ENCODE data around the gene GPRC5B. TPM values are rescaled to one million over a fixed set of nuclear protein-coding genes. Genes with fewer than 3 reads are reported as not detected.

GPRC5B gene
- total and polyA plus RNA-seq, 5 donors, result 56.4 to 86.8 (median 82.4) TPM

DNA sequence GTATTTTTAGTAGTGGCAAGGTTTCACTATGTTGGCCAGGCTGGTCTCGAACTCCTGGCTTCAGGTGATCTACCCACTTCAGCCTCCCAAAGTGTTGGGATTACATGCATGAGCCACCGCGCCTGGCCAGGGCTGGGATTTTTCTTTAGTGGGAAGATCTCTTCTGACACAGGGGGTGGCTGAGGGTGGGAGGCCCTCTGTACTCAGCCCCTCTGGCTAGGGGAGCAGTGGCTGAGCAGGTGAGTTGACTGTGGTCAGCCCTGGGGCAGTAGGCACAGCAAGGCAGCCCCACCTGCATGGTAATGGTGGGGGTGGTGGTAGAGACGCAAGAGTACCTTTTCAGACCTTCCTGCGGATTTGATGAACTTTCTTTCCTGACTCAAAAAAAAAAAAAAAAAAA, 12.3 kb upstream of the GPRC5B start:
- Histone ChIP-seq H3K4me3 (ENCODE audit: low read length) (no peak overlapping the region), H3K9me3 (ENCODE audit: control insufficient read depth, low read length) (no peaks in the 10 kb centered on the region), H3K4me1 (ENCODE audit: control insufficient read depth, insufficient read depth, low read length) (no peaks in the 10 kb centered on the region), H3K27me3 (ENCODE audit: control insufficient read depth, insufficient read depth) (no peaks in the 10 kb centered on the region), H3K27ac (ENCODE audit: low read length) (no peak overlapping the region)
- ATAC-seq, result no peak
- no peak for DNase-seq
- intact Hi-C loops (cut with DNase I), result no loop called here
- WGBS, result 90% methylated on average over 5 of the region's 5 CpGs

DNA sequence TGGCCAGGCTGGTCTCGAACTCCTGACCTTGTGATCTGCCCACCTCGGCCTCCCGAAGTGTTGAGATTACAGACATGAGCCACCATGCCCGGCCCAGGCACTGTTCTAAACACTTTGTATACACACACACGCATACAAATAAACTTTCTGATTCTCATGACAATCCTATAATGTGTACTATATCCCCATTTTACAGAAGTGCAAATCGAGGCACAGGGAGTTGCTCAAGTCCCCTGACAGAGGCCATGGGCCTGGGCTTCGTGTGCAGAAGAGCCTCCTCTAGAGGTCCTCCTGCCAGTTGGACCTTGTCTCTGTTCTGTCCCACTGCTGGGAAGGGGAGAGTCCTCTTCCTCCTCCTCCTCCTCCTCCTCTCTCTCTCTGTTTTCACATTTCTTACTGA, 9.9 kb upstream of the GPRC5B start:
- Histone ChIP-seq H3K4me1 (ENCODE audit: control insufficient read depth, insufficient read depth, low read length) (no peaks in the 10 kb centered on the region), H3K4me3 (ENCODE audit: low read length) (no peak overlapping the region), H3K27ac (ENCODE audit: low read length) (no peak overlapping the region), H3K9me3 (ENCODE audit: control insufficient read depth, low read length) (no peaks in the 10 kb centered on the region), H3K27me3 (ENCODE audit: control insufficient read depth, insufficient read depth) (no peaks in the 10 kb centered on the region)
- WGBS, result 84% methylated on average over 7 of the region's 7 CpGs
- no peak for DNase-seq
- no peak for ATAC-seq
- intact Hi-C loops (cut with DNase I), result no loop called here

DNA sequence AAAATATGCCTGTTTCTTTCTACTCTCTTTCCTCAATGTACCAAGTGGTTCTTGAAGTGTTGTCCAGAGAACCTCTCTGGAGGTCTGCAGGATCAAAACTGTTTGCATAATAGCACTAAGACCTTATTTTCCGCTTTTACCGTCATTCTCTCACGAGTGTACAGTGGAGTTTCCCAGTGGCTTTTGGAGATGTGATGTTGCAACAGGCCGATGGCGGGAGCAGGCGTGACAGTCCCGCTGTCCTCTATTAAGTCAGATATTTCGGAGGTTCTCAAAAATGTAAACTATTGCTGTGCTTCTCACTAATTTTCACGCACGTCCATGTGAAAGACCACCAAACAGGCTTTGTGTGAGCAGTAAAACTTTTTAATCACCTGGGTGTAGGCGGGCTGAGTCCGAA, 8.3 kb upstream of the GPRC5B start:
- 91% methylated on average over 12 of the region's 12 CpGs for WGBS

DNA sequence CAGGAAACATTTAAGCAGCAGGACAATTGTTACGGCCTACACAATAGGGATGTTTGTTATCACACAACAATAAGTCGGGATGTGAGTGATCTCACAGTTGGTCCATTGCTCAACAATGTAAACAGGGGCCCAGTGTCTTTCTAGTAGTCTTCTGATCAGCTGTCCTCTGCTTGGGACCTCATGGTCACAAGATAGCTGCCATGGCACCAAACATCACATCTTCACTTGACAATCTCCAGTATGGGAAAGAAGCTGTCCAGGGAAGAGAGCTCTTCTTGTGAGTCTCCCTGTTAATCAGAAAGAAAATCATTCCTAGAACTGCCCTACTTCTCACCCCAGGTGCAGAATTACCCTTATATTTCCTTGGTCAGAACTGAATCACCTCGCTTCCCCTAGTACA, 6.3 kb upstream of the GPRC5B start:
- Histone ChIP-seq H3K4me1 (ENCODE audit: control insufficient read depth, insufficient read depth, low read length) (no peaks in the 10 kb centered on the region), H3K27ac (ENCODE audit: low read length) (no peak overlapping the region), H3K27me3 (ENCODE audit: control insufficient read depth, insufficient read depth) (no peaks in the 10 kb centered on the region), H3K9me3 (ENCODE audit: control insufficient read depth, low read length) (no peaks in the 10 kb centered on the region), H3K4me3 (ENCODE audit: low read length) (no peak overlapping the region)
- ATAC-seq, result no peak
- WGBS, result 90% methylated on average over 3 of the region's 3 CpGs
- no peak for DNase-seq
- intact Hi-C loops (cut with DNase I), result no loop called here

More for the DNA sequence above, 8.3 kb upstream of the GPRC5B start:
- Histone ChIP-seq H3K9me3 (ENCODE audit: control insufficient read depth, low read length) (no peaks in the 10 kb centered on the region), H3K27ac (ENCODE audit: low read length) (no peak overlapping the region), H3K4me3 (ENCODE audit: low read length) (no peak overlapping the region), H3K4me1 (ENCODE audit: control insufficient read depth, insufficient read depth, low read length) (no peaks in the 10 kb centered on the region), H3K27me3 (ENCODE audit: control insufficient read depth, insufficient read depth) (no peaks in the 10 kb centered on the region)
- DNase-seq (no peak), ATAC-seq (no peak)
- intact Hi-C loops (cut with DNase I), result no loop called here

DNA sequence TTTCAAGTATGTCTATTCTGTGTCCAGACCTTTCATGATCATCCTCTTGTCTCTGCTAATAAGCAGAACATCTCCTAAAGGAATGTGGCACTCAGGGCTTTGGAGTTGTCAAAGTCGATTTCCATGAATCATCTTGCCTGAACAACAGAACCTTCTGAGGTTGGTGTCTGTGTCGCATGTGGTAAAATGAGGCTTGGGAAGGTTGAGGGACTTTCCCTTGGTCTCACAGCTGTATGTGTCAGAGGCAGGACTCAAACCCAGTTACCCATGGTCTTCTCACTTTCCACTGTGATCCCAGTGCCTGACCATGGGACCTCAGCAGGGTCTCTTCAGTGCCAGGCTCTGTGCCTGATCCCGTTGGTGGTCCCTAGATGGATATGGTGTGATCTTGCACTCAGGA, 4.2 kb upstream of the GPRC5B start:
- DNase-seq (no peak), ATAC-seq (no peak)
- Histone ChIP-seq H3K27me3 (ENCODE audit: control insufficient read depth, insufficient read depth) (no peaks in the 10 kb centered on the region), H3K4me1 (ENCODE audit: control insufficient read depth, insufficient read depth, low read length) (no peaks in the 10 kb centered on the region), H3K9me3 (ENCODE audit: control insufficient read depth, low read length) (no peaks in the 10 kb centered on the region), H3K4me3 (ENCODE audit: low read length) (no peak overlapping the region), H3K27ac (ENCODE audit: low read length) (no peak overlapping the region)
- intact Hi-C loops (cut with DNase I), result loop anchor here in 2 of 4 donors (5.0 kb wide), 3 partner anchors 172 to 332 kb away; partner anchors contain the start of genes VPS35L (in 2 of the 2), IQCK (in 1 of the 2) and KNOP1 (in 1 of the 2)
- WGBS, result 72% methylated on average over 3 of the region's 3 CpGs

DNA sequence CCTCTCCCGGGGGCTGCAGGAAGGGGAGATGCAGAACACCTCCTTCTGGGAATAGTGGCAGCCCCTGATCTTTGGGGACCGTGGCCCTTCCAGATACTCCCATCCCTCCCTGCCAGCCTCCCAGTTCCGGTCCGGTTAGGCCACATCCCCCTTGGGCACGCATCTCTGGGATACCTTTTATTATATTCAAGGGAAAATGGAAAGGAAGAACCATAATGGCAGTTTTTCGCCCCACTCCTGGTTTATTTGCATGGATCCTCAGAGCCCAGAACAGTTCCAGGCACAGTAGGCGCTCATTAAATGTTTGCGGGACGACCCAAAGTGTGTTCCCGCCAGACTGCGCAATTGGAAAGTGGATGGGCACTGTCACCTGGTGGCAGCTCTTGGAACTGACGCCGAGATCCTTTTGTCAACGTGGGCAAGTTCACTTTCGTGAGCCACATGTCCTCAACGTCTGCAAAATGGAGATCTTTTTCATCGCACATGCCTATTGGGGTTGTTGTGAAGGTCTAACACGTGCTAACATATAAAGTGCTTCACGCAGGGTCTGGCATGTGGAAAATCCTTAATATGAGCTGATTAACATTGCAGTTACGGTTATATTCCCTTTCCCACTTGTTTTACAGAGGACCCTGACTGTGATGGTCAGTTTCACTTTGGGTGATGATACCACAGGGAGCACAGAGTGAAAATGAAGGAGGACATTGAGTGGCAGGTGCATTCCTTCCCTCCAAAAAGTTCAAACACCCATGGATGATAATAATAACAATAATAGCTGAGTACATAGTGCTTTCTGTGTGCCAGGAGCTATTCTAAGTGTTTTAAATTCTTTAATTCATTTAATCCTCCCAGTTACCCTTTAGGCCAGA, 1.7 kb upstream of the GPRC5B start:
- 7% methylated on average over 20 of the region's 20 CpGs for WGBS
- H3K27me3 ChIP-seq (ENCODE audit: control insufficient read depth, insufficient read depth), result no peaks in the 10 kb centered on the region
- no peak overlapping the region for H3K4me3 ChIP-seq (ENCODE audit: low read length)
- intact Hi-C loops (cut with DNase I), result loop anchor here (2.0 to 5.0 kb wide), 5 partner anchors 169 to 329 kb away; partner anchors contain the start of genes VPS35L (in 2 of the 4), IQCK (in 1 of the 4) and KNOP1 (in 1 of the 4)
- H3K9me3 ChIP-seq (ENCODE audit: control insufficient read depth, low read length), result no peaks in the 10 kb centered on the region
- DNase-seq (peak; percentile 76 to 91 (median 86)), ATAC-seq (peak; percentile 35 to 53)
- H3K4me1 ChIP-seq (ENCODE audit: control insufficient read depth, insufficient read depth, low read length), result no peaks in the 10 kb centered on the region
- no peak overlapping the region for H3K27ac ChIP-seq (ENCODE audit: low read length)

DNA sequence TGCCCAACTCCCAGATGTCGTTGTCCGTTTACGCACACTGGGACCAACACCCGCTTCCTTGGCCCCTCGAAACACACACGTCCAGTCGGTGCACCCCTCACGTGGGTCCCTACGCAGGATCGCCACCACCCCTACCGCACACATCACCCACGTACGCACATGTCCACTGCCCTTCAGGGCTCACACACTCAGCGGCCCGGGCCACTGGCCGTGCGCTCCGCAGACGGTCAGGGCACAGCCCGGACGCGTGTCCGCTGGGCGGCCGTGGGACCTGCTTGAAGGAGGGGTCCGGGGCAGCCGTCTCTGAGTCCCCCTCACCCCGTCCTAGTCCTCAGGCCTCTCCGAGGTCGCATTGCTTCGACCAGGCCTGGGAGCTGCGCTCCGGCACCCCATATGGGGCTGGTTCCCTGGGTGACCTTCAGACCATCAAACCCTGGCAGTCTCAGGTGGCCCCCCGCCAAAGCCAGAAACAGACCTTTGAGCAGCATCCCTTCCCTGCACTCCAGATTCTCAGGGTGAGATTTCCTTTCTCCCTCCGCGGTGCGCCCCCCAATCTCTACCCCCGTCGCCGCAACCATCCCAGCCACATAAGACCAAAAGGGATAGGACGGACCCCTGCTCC, 914 bp upstream of the GPRC5B start:
- Histone ChIP-seq H3K27me3 (ENCODE audit: control insufficient read depth, insufficient read depth) (no peaks in the 10 kb centered on the region), H3K27ac (ENCODE audit: low read length) (no peak overlapping the region), H3K9me3 (ENCODE audit: control insufficient read depth, low read length) (no peaks in the 10 kb centered on the region), H3K4me1 (ENCODE audit: control insufficient read depth, insufficient read depth, low read length) (peaks cover 2% of the 10 kb centered on the region), H3K4me3 (ENCODE audit: low read length) (peak overlapping the region; percentile 71)
- peak; percentile 27 to 77 (median 68) for DNase-seq
- peak; percentile 19 to 38 for ATAC-seq
- intact Hi-C loops (cut with DNase I), result loop anchor here (2.0 to 5.0 kb wide), 5 partner anchors 168 to 328 kb away; partner anchors contain the start of genes VPS35L (in 2 of the 4), IQCK (in 1 of the 4) and KNOP1 (in 1 of the 4)
- WGBS, result 18% methylated on average over 41 of the region's 41 CpGs

DNA sequence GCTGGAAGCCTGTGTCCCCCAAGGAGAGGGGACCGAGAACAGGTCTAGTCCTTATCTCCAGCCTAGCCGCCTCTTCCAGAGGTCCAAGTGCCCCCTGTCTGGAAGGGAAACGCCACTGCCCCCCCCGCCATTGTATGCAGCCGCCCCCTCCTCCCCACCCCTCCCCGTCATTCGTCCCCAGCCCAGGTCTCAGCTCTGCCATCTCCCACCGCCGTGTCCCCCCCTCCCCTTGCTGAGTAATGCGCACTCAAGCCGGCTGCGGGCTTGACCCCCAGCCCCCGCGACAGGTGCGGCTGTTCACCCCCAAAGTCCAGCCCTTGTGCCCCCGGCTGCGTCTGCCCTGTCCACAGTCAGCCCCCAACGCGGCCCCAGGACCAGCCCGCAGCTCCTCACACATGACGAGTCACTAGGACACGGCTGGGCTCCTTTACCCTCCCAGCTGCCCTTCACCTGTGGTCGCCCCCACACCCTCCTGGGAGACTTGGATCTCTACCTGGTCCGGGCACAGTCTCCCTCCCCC, 622 bp downstream of the GPRC5B start:
- Histone ChIP-seq H3K4me1 (ENCODE audit: control insufficient read depth, insufficient read depth, low read length) (peaks cover 6% of the 10 kb centered on the region), H3K9me3 (ENCODE audit: control insufficient read depth, low read length) (no peaks in the 10 kb centered on the region), H3K4me3 (ENCODE audit: low read length) (peak overlapping the region; percentile 71), H3K27ac (ENCODE audit: low read length) (peak overlapping the region; percentile 50), H3K27me3 (ENCODE audit: control insufficient read depth, insufficient read depth) (no peaks in the 10 kb centered on the region)
- intact Hi-C loops (cut with DNase I), result loop anchor here in 1 of 4 donors (5.0 kb wide), 2 partner anchors 42 to 167 kb away; partner anchors contain the start of genes IQCK and KNOP1
- WGBS, result under 1% methylated on average over 24 of the region's 24 CpGs
- ATAC-seq (peak; percentile 27 to 34), DNase-seq (peak; percentile 42 to 79 (median 76))

DNA sequence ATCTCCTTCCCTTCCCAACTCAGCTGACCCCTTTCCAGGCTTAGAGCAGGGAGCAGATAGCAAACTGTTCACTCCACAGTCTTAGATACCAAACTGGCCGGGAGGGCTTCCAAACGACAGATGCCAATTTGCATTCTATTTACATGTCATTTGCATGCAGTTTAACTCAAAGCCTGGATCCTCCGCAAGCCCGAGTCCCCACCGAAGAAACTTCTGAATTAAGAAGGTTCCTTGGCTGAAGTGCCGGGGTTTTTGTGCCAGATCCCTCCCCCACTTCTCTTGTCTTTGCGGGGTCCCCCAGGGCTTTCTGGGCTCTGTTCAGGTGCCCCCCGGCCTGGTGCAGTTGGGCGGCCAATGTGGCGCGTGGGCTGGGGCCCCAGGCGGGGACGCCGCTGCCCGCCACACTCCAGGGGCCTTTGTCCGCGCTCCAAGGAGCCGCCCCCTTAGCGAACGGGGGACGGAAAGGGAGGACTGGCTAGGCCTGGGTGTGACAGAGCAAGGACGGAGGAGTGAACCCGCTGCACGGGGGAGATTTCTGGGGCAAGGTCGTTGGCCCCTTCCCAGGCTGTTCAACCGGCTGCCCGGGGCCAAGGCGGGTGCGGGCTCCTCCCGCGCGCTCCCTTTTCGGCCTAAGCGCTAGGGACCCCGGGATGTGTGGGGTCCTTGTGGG, 1.2 kb downstream of the GPRC5B start:
- Histone ChIP-seq H3K4me1 (ENCODE audit: control insufficient read depth, insufficient read depth, low read length) (peaks cover 6% of the 10 kb centered on the region), H3K9me3 (ENCODE audit: control insufficient read depth, low read length) (no peaks in the 10 kb centered on the region), H3K4me3 (ENCODE audit: low read length) (peak overlapping the region; percentile 71), H3K27ac (ENCODE audit: low read length) (peak overlapping the region; percentile 13), H3K27me3 (ENCODE audit: control insufficient read depth, insufficient read depth) (no peaks in the 10 kb centered on the region)
- intact Hi-C loops (cut with DNase I), result loop anchor here in 1 of 4 donors (5.0 kb wide), 2 partner anchors 41 to 166 kb away; partner anchors contain the start of genes IQCK and KNOP1
- WGBS, result under 1% methylated on average over 35 of the region's 35 CpGs
- ATAC-seq (peak; percentile 78), DNase-seq (peak; percentile 58 to 86 (median 85))

DNA sequence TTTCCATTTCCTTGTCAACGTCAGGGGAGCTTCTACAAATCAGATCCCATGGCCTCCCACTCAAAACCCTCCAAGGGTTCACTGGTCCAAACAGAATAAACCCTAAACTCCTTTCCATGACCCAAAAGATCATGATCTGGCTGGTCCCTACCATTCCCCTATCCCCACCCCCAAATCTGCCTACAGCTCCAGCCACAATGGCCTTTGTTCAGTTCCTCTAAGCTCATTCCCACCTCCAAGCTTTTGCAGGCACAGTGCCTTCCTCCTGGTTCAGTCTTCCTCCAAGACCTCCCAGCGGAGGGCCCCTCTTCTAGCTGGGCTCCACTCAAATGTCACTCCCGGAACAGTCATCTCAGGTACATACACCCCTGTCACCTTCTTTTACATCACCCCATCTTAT, 2.0 kb downstream of the GPRC5B start:
- WGBS, result 40% methylated on average over 3 of the region's 3 CpGs
- Histone ChIP-seq H3K4me3 (ENCODE audit: low read length) (peak overlapping the region; percentile 71), H3K4me1 (ENCODE audit: control insufficient read depth, insufficient read depth, low read length) (peaks cover 6% of the 10 kb centered on the region), H3K9me3 (ENCODE audit: control insufficient read depth, low read length) (no peaks in the 10 kb centered on the region), H3K27me3 (ENCODE audit: control insufficient read depth, insufficient read depth) (no peaks in the 10 kb centered on the region), H3K27ac (ENCODE audit: low read length) (peak overlapping the region; percentile 13)
- intact Hi-C loops (cut with DNase I), result loop anchor here in 1 of 4 donors (5.0 kb wide), 2 partner anchors 40 to 165 kb away; partner anchors contain the start of genes IQCK and KNOP1
- ATAC-seq (no peak), DNase-seq (peak in 1 of 3 donors; percentile 25)
